CD4-positive, alpha-beta T cell (primary cell): ENCODE results near the gene VAMP2. TPM values are rescaled to one million over a fixed set of nuclear protein-coding genes. Genes with fewer than 3 reads are reported as not detected.

Experiments used
- ATAC-seq: fragments of 200-7000 bp; cut with Tn5 transposase; one replicate; pipeline ENCODE4 v1.10.0; 2022; ENCODE audit warnings: mild to moderate bottlenecking; ENCODE audit not compliant: poor library complexity
- CTCF ChIA-PET: fragments of 350-600 bp; sonication (Branson Sonifier 250); formaldehyde crosslinking; loops from one replicate; lab custom pipeline; 2021; ENCODE audit warnings: antibody characterized with exemption, inconsistent platforms; lab: Charles Lee
- POLR2A ChIA-PET: fragments of 350-600 bp; sonication (Branson Sonifier 250); formaldehyde crosslinking; loops from one replicate; lab custom pipeline; 2021; ENCODE audit warnings: antibody characterized with exemption, inconsistent platforms; lab: Charles Lee
- DNase-seq, 14 experiments: peaks; one replicate each; pipeline ENCODE4 v3.0.0-alpha.2; 2013 to 2020; ENCODE audit warnings: mixed read lengths in 2 of 14
- H3K27ac ChIP-seq, 2 donors: one replicate each; pipeline versions ENCODE4 v1.5.1 to v1.7.0; 2013; ENCODE audit warnings: low read length in 2 of 2, low read depth in 1 of 2, mild to moderate bottlenecking in 1 of 2
- H3K27me3 ChIP-seq, 2 experiments: 1 replicate in 1 of 2; 2 replicates in 1 of 2; pipeline versions ENCODE4 v1.6.1 to v1.7.0; 2013; ENCODE audit warnings: low read length in 2 of 2, control low read depth in 1 of 2, mild to moderate bottlenecking in 1 of 2, moderate library complexity in 1 of 2; ENCODE audit not compliant: insufficient read depth in 2 of 2, control insufficient read depth in 1 of 2
- H3K36me3 ChIP-seq: one replicate; pipeline ENCODE4 v1.6.1; 2013; ENCODE audit warnings: low read length, control low read depth; ENCODE audit not compliant: insufficient read depth
- H3K4me1 ChIP-seq: one replicate; pipeline ENCODE4 v1.6.1; 2013; ENCODE audit warnings: low read length, control low read depth; ENCODE audit not compliant: insufficient read depth
- H3K4me3 ChIP-seq: one replicate; pipeline ENCODE4 v1.5.1; 2013; ENCODE audit warnings: mild to moderate bottlenecking, low read length, moderate library complexity
- H3K9me3 ChIP-seq, 2 experiments: 1 replicate in 1 of 2; 2 replicates in 1 of 2; pipeline versions ENCODE4 v1.6.1 to v1.7.0; 2013; ENCODE audit warnings: low read length in 2 of 2, mild to moderate bottlenecking in 2 of 2, control low read depth in 1 of 2, moderate library complexity in 1 of 2; ENCODE audit not compliant: control insufficient read depth in 1 of 2, insufficient read depth in 1 of 2
- H3K27ac Mint-ChIP-seq: one replicate; pipeline ENCODE4 v1.8.0; 2020; ENCODE audit warnings: mixed read lengths
- H3K27me3 Mint-ChIP-seq: one replicate; pipeline ENCODE4 v1.8.0; 2021; ENCODE audit warnings: mixed read lengths
- H3K36me3 Mint-ChIP-seq: one replicate; pipeline ENCODE4 v1.8.0; 2021; ENCODE audit warnings: low read depth, mixed read lengths
- H3K4me1 Mint-ChIP-seq: one replicate; pipeline ENCODE4 v1.8.0; 2021; ENCODE audit warnings: low read depth, mixed read lengths
- H3K4me3 Mint-ChIP-seq: one replicate; pipeline ENCODE4 v1.8.0; 2020; ENCODE audit warnings: mild to moderate bottlenecking, mixed read lengths
- H3K9me3 Mint-ChIP-seq: one replicate; pipeline ENCODE4 v1.8.0; 2020; ENCODE audit warnings: mixed read lengths
- intact Hi-C, 2 experiments: fragments of 100-400 bp; cut with DNase I in 1 of 2; cut with micrococcal nuclease in 1 of 2; formaldehyde crosslinking; loops; one replicate each; pipeline versions ENCODE4 v1.15.1 to v1.9.0; 2023 to 2025; cut with DNase I, micrococcal nuclease
- total RNA-seq, 174 experiments: library from RNA in 2 of 174; stranded (reverse) in 2 of 174; gene quantifications; one replicate each; pipeline ENCODE4 v1.2.3 and lab custom pipeline; 2021 to 2026
- TF ChIP-seq, protein P1 (sequence below): fragments of 200-600 bp; IDR thresholded peaks from one replicate; pipeline ENCODE4 v1.8.0; 2022; ENCODE audit warnings: antibody characterized with exemption, mild to moderate bottlenecking

VAMP2 gene
- total RNA-seq, 2 experiments from 2014 or later: 351 to 366 TPM

- no peaks in the 10 kb centered on the region for H3K27me3 Mint-ChIP-seq
- H3K4me3 Mint-ChIP-seq: peak overlapping the region; percentile 95
- H3K4me1 ChIP-seq: peaks cover 80% of the 10 kb centered on the region
- peaks cover 64% of the 10 kb centered on the region for H3K4me1 Mint-ChIP-seq
- no peaks in the 10 kb centered on the region for H3K27me3 ChIP-seq
- intact Hi-C loops: loop anchor here in 1 of 2 experiments (5.0 kb wide), 1 partner anchor 39 kb away; the partner anchor contains the start of gene HES7
- peak overlapping the region; percentile 94 to 96 for H3K27ac ChIP-seq
- CTCF ChIA-PET: interaction anchor here (1.8 kb wide), 1 partner anchor 22 kb away, joined by 7 read pairs; no protein-coding TSS in a partner anchor
- H3K4me3 ChIP-seq: peak overlapping the region; percentile 86
- peak; percentile 6 for ATAC-seq
- DNase-seq: peak in 3 of 14 experiments; percentile 42 to 54 (median 49)
- no peaks in the 10 kb centered on the region for H3K9me3 ChIP-seq
- TF ChIP-seq, protein P1, sequence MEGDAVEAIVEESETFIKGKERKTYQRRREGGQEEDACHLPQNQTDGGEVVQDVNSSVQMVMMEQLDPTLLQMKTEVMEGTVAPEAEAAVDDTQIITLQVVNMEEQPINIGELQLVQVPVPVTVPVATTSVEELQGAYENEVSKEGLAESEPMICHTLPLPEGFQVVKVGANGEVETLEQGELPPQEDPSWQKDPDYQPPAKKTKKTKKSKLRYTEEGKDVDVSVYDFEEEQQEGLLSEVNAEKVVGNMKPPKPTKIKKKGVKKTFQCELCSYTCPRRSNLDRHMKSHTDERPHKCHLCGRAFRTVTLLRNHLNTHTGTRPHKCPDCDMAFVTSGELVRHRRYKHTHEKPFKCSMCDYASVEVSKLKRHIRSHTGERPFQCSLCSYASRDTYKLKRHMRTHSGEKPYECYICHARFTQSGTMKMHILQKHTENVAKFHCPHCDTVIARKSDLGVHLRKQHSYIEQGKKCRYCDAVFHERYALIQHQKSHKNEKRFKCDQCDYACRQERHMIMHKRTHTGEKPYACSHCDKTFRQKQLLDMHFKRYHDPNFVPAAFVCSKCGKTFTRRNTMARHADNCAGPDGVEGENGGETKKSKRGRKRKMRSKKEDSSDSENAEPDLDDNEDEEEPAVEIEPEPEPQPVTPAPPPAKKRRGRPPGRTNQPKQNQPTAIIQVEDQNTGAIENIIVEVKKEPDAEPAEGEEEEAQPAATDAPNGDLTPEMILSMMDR: no peak
- POLR2A ChIA-PET: interaction anchor here (0.6 to 16.4 kb wide), 8 partner anchors 10 to 60 kb away, joined by 3 to 419 read pairs (median 19); partner anchors contain the start of genes ALOXE3, BORCS6, PER1 and TMEM107
- H3K9me3 Mint-ChIP-seq: no peaks in the 10 kb centered on the region
- H3K36me3 Mint-ChIP-seq: peaks cover 43% of the 10 kb centered on the region
- peaks cover 31% of the 10 kb centered on the region for H3K36me3 ChIP-seq
- no peak overlapping the region for H3K27ac Mint-ChIP-seq
These were observed 1.2 kb downstream of the VAMP2 start for GRCh38 chr17:8161289-8162232.

- no peaks in the 10 kb centered on the region for H3K9me3 ChIP-seq
- ChIA-PET CTCF (interaction anchor here (1.8 kb wide), 1 partner anchor 22 kb away, joined by 7 read pairs; no protein-coding TSS in a partner anchor), POLR2A (interaction anchor here (1.3 to 16.4 kb wide), 6 partner anchors 9 to 61 kb away, joined by 3 to 419 read pairs (median 67); partner anchors contain the start of genes ALOXE3, BORCS6, PER1 and TMEM107)
- DNase-seq (peak in 1 of 14 experiments; percentile 9), ATAC-seq (no peak)
- Mint-ChIP-seq H3K27me3 (no peaks in the 10 kb centered on the region), H3K36me3 (peaks cover 43% of the 10 kb centered on the region), H3K4me3 (peak overlapping the region; percentile 95), H3K4me1 (peaks cover 62% of the 10 kb centered on the region), H3K27ac (no peak overlapping the region), H3K9me3 (no peaks in the 10 kb centered on the region)
- H3K36me3 ChIP-seq: peaks cover 31% of the 10 kb centered on the region
- peak overlapping the region; percentile 86 for H3K4me3 ChIP-seq
- H3K27me3 ChIP-seq: no peaks in the 10 kb centered on the region
- peak overlapping the region; percentile 94 to 96 for H3K27ac ChIP-seq
- intact Hi-C loops: loop anchor here in 1 of 2 experiments (5.0 kb wide), 1 partner anchor 38 kb away; the partner anchor contains the start of gene HES7
- H3K4me1 ChIP-seq: peaks cover 82% of the 10 kb centered on the region
- TF ChIP-seq, protein P1: no peak
These were observed 2.0 kb downstream of the VAMP2 start for GRCh38 chr17:8160741-8161221.

- H3K27ac Mint-ChIP-seq: no peak overlapping the region
- peak in 1 of 14 experiments; percentile 10 for DNase-seq
- peaks cover 31% of the 10 kb centered on the region for H3K36me3 ChIP-seq
- no peaks in the 10 kb centered on the region for H3K9me3 ChIP-seq
- TF ChIP-seq, protein P1: no peak
- peaks cover 65% of the 10 kb centered on the region for H3K4me1 Mint-ChIP-seq
- no peaks in the 10 kb centered on the region for H3K9me3 Mint-ChIP-seq
- H3K4me3 Mint-ChIP-seq: peak overlapping the region; percentile 82
- ChIA-PET POLR2A (interaction anchor here (1.1 to 16.4 kb wide), 6 partner anchors 14 to 62 kb away, joined by 4 to 419 read pairs (median 67); partner anchors contain the start of genes ALOXE3, BORCS6, HES7 and TMEM107), CTCF (no interaction called here)
- no peak for ATAC-seq
- H3K4me1 ChIP-seq: peaks cover 82% of the 10 kb centered on the region
- intact Hi-C loops: loop anchor here in 1 of 2 experiments (5.0 kb wide), 1 partner anchor 38 kb away; the partner anchor contains the start of gene HES7
- H3K4me3 ChIP-seq: no peak overlapping the region
- no peaks in the 10 kb centered on the region for H3K27me3 ChIP-seq
- H3K27me3 Mint-ChIP-seq: no peaks in the 10 kb centered on the region
- H3K27ac ChIP-seq: peak overlapping the region; percentile 1 to 94
- H3K36me3 Mint-ChIP-seq: peaks cover 47% of the 10 kb centered on the region
These were observed 2.5 kb downstream of the VAMP2 start for GRCh38 chr17:8160224-8160577.
